ENCODE data around the gene GGNBP2. TPM values are rescaled to one million over a fixed set of nuclear protein-coding genes. Genes with fewer than 3 reads are reported as not detected.
"Not testable (repeated sequence)": the region's sequence is repeated elsewhere in the genome, so short reads cannot be mapped to it uniquely, and the experiment has no call there.

Gene GGNBP2
- total RNA-seq, 1 donor from 2014 or later = 75.3 TPM

DNA sequence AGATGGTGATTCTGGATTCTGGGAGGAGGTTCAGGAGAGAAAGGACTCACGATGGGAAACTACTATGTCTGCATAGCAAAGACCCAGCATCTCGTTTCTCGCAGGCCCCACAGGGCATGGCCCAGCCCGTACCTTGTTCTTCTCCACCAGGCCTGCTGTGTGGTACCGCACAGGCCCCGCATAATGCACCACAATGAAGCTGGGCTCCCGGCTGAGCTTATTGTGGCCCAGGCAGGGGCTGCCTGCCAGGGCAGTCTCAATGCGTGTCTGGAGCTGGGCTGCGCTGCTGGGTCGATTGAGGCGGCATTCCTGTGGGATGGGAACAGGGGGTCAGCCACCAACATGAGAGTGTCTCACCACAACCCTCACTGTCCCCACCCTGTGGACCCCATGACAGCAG lies 37.9 kb upstream of the GGNBP2 start:
- Mint-ChIP-seq H3K4me3 (no peak overlapping the region), H3K9me3 (no peaks in the 10 kb centered on the region), H3K27me3 (no peaks in the 10 kb centered on the region), H3K36me3 (ENCODE audit: low read depth) (peaks cover 64% of the 10 kb centered on the region), H3K27ac (no peak overlapping the region), H3K4me1 (peaks cover 6% of the 10 kb centered on the region)
- no peak for DNase-seq
- intact Hi-C loops (cut with micrococcal nuclease) = no loop called here

DNA sequence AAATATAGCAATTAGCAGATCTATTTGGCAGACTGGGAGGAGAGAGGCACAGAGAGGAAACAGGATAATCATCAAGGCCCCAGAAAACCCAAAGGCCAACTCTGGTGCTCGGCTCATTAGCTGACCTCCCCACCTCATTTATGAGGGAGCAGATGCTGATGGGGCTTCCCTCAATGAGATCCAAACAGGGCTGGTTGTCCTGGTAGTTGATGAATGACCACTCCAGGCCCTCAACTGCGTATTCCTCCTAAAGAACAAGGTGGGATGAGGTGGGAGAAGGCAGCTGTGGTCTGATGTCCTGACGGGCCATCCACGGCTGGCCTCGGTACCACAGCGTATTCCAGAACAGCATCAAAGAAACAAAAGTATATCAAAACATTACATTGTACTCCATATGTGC lies 37.5 kb upstream of the GGNBP2 start:
- DNase-seq = no peak
- Mint-ChIP-seq H3K27ac (no peak overlapping the region), H3K27me3 (no peaks in the 10 kb centered on the region), H3K36me3 (ENCODE audit: low read depth) (peaks cover 62% of the 10 kb centered on the region), H3K4me3 (no peak overlapping the region), H3K4me1 (peaks cover 5% of the 10 kb centered on the region), H3K9me3 (no peaks in the 10 kb centered on the region)
- intact Hi-C loops (cut with micrococcal nuclease) = no loop called here

DNA sequence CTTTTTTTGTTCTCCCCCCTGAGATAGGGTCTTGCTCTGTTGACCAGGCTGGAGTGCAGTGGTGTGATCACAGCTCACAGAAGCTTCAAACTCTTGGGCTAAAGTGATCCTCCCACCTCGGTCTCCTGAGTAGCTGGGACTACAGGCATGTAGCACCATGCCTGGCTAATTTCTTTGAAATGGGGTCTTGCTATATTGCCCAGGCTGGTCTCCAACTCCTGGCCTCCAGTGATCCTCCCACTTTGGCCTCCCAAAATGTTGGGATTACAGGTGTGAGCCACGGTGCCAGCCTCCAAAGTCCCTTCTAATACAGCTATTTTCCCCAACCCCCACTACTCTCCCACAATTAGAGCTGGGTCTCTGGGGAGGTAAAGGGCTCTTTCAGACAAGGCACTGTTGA lies 36.3 kb upstream of the GGNBP2 start:
- H3K4me3 Mint-ChIP-seq; H3K27me3 Mint-ChIP-seq; intact Hi-C loops (cut with micrococcal nuclease); H3K27ac Mint-ChIP-seq; DNase-seq; H3K4me1 Mint-ChIP-seq; H3K9me3 Mint-ChIP-seq: not testable (repeated sequence)
- peaks cover 63% of the 10 kb centered on the region for H3K36me3 Mint-ChIP-seq (ENCODE audit: low read depth)

DNA sequence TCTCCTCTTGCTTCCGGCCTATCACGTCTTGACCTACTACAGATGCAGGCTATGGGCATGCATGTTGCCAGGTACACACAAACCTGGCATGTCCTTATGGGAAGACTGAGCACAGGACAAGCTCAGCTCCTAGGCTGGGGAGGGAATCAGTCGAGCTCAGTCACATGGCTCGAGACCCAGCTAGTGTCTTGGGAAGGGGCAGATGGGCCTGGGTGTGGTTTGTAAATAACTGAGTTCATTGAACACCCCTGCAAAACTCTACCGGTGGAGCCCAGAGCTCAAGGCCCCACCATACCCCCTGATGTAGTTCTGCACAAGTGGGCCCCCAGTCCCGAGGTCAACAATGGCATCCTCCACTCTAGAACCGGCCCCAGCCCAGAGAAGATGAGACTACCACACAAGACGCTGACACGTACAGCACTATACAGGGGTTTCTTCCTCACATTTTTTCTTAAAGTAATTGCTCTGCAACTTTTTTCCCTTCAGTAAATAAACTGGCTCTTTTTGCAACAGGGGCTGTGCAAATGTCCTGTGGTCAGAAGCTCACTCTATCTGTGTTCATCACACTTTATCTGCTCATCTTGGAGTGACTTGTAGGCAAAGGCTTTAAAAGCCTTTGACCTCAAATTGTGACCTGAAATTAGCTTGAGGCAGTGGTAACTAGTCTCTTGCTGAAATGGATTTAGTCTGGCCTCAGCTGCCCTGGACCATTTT lies 35.3 kb upstream of the GGNBP2 start:
- DNase-seq = no peak
- intact Hi-C loops (cut with micrococcal nuclease) = no loop called here
- Mint-ChIP-seq H3K27me3 (no peaks in the 10 kb centered on the region), H3K9me3 (no peaks in the 10 kb centered on the region), H3K4me1 (no peaks in the 10 kb centered on the region), H3K36me3 (ENCODE audit: low read depth) (peaks cover 58% of the 10 kb centered on the region), H3K4me3 (no peak overlapping the region), H3K27ac (peak overlapping the region; percentile 19)

DNA sequence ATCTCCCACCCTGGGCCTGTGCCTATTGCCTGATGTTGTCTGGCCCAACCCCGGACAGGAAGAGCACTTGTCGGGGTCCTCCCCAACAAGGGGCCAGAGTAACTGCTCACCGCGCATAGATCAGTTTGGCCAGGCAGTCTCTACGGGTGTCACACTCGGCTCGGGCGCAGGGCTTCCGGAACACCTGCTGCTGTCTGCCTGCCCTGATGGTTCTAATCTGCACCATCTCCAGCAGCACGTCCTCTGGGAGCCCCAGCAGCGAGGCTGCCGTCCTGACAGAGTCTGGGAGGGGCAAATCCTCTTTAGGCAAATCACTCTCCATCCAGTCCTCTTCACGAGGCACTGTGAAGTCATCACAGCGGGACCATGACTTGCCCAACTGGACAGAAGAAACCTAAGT lies 34.1 kb upstream of the GGNBP2 start:
- no peaks in the 10 kb centered on the region for H3K27me3 Mint-ChIP-seq
- H3K4me3 Mint-ChIP-seq = no peak overlapping the region
- H3K36me3 Mint-ChIP-seq (ENCODE audit: low read depth) = peaks cover 63% of the 10 kb centered on the region
- no peaks in the 10 kb centered on the region for H3K4me1 Mint-ChIP-seq
- no peaks in the 10 kb centered on the region for H3K9me3 Mint-ChIP-seq
- H3K27ac Mint-ChIP-seq = no peak overlapping the region
- DNase-seq = no peak
- intact Hi-C loops (cut with micrococcal nuclease) = no loop called here

DNA sequence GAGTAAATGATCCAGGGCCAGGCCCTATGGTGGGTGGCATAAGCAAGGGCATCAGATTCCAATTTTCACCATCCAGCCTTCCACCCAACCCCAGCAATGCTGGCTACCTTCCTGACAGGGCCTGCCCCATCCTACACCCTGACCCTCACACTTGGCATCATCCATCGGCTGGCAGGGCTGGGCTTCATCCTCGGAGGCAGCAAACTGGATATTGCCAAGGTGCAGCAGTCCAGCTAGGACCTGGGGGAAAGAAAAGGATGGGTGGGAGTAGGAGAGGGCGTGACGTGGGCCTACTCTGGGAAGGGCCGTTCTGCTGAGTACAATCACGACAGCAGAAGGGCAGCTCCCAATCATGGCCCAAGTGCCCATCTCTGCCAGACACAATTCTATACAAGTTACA lies 33.5 kb upstream of the GGNBP2 start:
- Mint-ChIP-seq H3K36me3 (ENCODE audit: low read depth) (peaks cover 62% of the 10 kb centered on the region), H3K27me3 (no peaks in the 10 kb centered on the region), H3K4me3 (no peak overlapping the region), H3K4me1 (no peaks in the 10 kb centered on the region), H3K27ac (peak overlapping the region; percentile 25), H3K9me3 (no peaks in the 10 kb centered on the region)
- no peak for DNase-seq
- intact Hi-C loops (cut with micrococcal nuclease) = no loop called here

DNA sequence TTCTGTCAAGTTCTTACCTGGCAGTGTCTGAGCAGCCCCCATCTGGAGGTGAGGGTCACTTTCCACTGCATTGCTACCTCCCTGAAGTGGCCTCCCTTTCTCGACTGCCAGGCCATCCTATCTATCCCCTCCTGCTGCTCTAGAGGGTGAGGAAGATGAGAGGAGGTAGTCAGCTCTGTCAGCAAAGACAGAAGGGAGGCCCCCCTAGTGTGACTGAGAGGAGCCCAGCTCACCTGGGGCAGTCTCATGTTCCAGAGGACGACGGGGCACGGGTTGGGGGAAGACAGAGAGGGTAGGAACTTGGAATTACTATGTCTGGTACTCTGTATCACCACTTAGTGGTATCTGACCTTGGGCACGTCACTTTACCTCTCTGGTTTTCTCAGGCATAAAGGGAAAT lies 32.1 kb upstream of the GGNBP2 start:
- Mint-ChIP-seq H3K36me3 (ENCODE audit: low read depth) (peaks cover 56% of the 10 kb centered on the region), H3K4me1 (no peaks in the 10 kb centered on the region), H3K27me3 (no peaks in the 10 kb centered on the region), H3K4me3 (no peak overlapping the region), H3K9me3 (no peaks in the 10 kb centered on the region), H3K27ac (no peak overlapping the region)
- DNase-seq = no peak
- intact Hi-C loops (cut with micrococcal nuclease) = no loop called here

DNA sequence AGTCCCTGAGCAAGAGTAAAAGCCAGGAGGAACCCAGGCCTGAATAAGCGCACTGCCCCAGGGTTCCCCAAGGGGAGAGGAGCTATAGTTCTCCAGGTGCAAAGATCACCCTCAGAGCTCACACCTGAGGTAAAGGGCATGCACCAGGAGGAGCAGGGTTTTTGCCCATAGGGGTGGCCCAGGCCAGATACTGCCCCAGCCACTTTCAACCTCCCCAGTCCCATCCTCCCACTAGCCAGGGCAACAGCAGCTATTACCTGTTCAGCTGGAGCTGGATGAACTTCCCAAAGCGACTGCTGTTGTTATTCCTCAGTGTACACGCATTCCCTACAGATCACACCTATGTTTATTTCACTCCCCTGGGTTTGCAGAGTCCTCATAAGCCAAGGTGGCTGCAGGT lies 29.9 kb upstream of the GGNBP2 start:
- DNase-seq = no peak
- peaks cover 52% of the 10 kb centered on the region for H3K36me3 Mint-ChIP-seq (ENCODE audit: low read depth)
- intact Hi-C loops (cut with micrococcal nuclease) = no loop called here
- H3K27me3 Mint-ChIP-seq = no peaks in the 10 kb centered on the region
- H3K27ac Mint-ChIP-seq = no peak overlapping the region
- no peaks in the 10 kb centered on the region for H3K4me1 Mint-ChIP-seq
- H3K9me3 Mint-ChIP-seq = no peaks in the 10 kb centered on the region
- no peak overlapping the region for H3K4me3 Mint-ChIP-seq

DNA sequence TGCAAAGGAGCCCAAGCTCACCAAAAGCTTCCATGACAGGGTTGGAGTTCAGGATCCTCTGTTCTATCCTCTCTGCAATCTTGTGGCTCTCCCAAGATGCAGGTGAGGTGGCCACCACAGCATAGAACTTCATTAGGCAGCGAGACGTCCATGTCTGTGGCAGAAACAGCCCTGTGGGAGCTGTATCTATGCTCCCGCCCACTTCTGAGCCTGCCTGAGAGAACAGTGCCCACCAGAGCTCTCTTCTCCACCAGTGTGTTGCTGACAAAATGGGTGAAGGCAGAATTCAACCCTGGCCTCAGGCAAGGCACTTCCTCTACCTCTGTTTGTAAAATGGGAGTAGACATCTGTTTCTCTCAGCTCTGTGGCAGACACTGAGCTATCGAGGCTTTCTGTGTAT lies 28.9 kb upstream of the GGNBP2 start:
- no peak overlapping the region for H3K27ac Mint-ChIP-seq
- H3K9me3 Mint-ChIP-seq = no peaks in the 10 kb centered on the region
- DNase-seq = no peak
- intact Hi-C loops (cut with micrococcal nuclease) = no loop called here
- H3K36me3 Mint-ChIP-seq (ENCODE audit: low read depth) = peaks cover 53% of the 10 kb centered on the region
- H3K4me3 Mint-ChIP-seq = no peak overlapping the region
- H3K4me1 Mint-ChIP-seq = no peaks in the 10 kb centered on the region
- no peaks in the 10 kb centered on the region for H3K27me3 Mint-ChIP-seq

DNA sequence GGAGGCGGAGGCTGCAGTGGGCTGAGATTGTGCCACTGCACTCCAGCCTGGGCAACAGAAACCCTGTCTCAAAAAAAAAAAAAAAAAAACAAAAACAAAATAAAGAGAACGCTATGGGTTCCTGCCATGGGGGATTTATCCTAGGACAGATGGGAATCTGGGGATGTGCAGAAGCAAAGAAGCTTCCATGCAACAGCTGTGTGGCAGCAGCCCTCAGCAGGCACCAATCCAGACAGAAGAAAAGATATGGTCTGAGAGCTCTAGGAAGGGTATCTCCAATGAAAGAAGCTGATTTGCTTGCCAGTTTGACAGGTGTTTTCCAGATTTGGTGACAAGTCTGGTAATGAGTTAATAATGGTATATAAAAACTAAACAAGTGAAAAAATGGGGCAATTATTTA lies 21.6 kb upstream of the GGNBP2 start:
- peaks cover 61% of the 10 kb centered on the region for H3K36me3 Mint-ChIP-seq (ENCODE audit: low read depth)

DNA sequence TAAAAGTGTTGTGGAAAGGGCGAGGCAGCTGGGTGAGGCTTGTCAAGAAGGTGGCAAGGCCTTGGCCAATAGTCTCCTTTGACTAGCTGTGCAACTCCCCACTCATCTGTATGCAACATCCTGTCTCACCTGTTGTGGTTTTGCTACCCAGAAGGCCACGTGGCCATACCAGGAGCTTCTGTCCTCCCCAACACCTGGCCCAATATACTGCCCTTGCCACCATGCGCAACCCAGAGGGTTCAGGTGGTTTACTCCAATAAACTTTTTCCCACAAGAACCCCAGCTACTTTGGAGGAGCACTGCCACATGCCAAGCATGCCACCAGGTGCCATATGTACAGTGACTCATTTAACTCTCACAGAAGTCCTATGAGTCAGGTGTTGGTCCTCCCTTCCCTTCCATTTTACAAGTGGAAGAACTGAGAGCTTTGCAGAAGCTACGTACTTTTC lies 20.3 kb upstream of the GGNBP2 start:
- intact Hi-C loops (cut with micrococcal nuclease) = no loop called here
- H3K9me3 Mint-ChIP-seq = no peaks in the 10 kb centered on the region
- H3K27me3 Mint-ChIP-seq = no peaks in the 10 kb centered on the region
- H3K36me3 Mint-ChIP-seq (ENCODE audit: low read depth) = peaks cover 58% of the 10 kb centered on the region
- H3K4me1 Mint-ChIP-seq = peaks cover 14% of the 10 kb centered on the region
- no peak for DNase-seq
- no peak overlapping the region for H3K4me3 Mint-ChIP-seq
- peak overlapping the region; percentile 86 for H3K27ac Mint-ChIP-seq

More for the DNA sequence above, 21.6 kb upstream of the GGNBP2 start:
- no peaks in the 10 kb centered on the region for H3K9me3 Mint-ChIP-seq
- H3K27ac Mint-ChIP-seq = no peak overlapping the region
- peaks cover 11% of the 10 kb centered on the region for H3K4me1 Mint-ChIP-seq
- H3K27me3 Mint-ChIP-seq = no peaks in the 10 kb centered on the region
- no peak overlapping the region for H3K4me3 Mint-ChIP-seq
- DNase-seq = no peak
- intact Hi-C loops (cut with micrococcal nuclease) = no loop called here

DNA sequence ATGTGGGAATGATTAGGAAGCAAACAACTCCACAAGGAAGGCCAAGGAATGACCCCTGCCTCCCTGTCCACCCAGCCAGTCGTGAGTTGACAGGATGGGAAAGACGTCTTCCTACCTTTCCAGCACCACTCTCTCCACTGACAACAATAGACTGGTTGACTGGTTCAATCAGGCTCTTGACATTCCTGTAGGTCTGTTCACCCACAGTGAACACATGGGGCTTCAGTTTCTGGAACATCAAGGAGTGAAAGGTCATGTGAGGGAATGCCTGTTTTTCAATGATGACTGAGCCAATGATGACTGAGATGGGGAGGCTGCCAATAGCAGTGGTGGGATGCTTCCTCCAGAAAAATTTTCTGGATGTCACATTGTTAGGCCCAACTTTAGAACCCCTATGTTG lies 19.6 kb upstream of the GGNBP2 start:
- Mint-ChIP-seq H3K27ac (no peak overlapping the region), H3K36me3 (ENCODE audit: low read depth) (peaks cover 56% of the 10 kb centered on the region), H3K4me1 (peaks cover 14% of the 10 kb centered on the region), H3K4me3 (no peak overlapping the region), H3K9me3 (no peaks in the 10 kb centered on the region), H3K27me3 (no peaks in the 10 kb centered on the region)
- intact Hi-C loops (cut with micrococcal nuclease) = no loop called here
- DNase-seq = no peak

DNA sequence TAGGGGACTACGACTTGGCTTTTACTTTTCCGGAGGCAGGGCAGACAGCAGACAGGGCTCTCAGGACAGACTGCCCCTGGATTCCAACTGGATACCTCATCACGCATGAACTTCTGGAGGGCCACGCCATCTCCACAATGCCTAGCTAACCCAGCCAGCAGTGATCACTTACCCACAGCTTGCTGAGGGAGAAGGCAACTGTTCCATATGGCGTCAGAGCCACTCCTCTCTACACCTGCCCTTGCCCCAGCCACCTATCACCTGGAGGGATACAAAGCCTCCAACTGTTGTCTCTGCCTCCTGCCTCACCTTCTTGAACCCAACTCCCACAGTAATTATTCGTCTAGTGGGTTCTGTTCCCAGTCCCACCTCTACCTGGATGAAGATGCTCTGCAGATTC lies 18.8 kb upstream of the GGNBP2 start:
- H3K36me3 Mint-ChIP-seq (ENCODE audit: low read depth) = peaks cover 52% of the 10 kb centered on the region
- intact Hi-C loops (cut with micrococcal nuclease) = no loop called here
- no peaks in the 10 kb centered on the region for H3K27me3 Mint-ChIP-seq
- no peak overlapping the region for H3K4me3 Mint-ChIP-seq
- no peaks in the 10 kb centered on the region for H3K9me3 Mint-ChIP-seq
- no peak for DNase-seq
- peaks cover 14% of the 10 kb centered on the region for H3K4me1 Mint-ChIP-seq
- H3K27ac Mint-ChIP-seq = peak overlapping the region; percentile 51

DNA sequence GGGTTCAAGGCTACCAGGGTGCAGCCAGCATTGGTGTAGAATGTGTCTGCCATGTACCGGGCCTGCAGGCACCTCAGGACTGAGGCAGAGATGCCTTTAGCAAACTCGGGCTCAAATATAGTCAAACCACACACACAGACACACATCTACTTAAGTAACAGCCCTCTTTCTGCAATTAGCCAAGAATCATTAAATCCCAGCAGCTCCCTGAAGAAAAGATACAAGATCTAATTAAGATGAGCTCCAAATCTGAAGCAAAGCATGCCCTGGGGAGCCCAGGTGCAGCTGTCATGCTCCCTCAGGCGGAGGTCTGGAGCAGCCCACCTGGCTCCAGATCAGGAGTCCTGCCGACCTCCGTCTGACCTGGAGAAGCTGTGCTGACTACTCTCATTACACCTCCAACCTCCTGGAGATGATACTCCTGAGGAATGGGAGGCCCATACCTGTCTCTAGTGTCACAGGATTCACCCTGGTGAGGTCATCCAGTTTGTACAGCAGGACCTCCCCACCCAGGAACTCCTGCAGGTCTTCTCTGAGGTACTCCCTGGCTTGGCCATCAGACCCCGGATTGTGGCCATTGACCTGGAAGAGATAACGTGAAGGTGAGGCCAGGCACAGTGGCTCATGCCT lies 17.0 kb upstream of the GGNBP2 start:
- Mint-ChIP-seq H3K27ac (no peak overlapping the region), H3K4me1 (peaks cover 22% of the 10 kb centered on the region), H3K9me3 (no peaks in the 10 kb centered on the region), H3K27me3 (no peaks in the 10 kb centered on the region), H3K36me3 (ENCODE audit: low read depth) (peaks cover 59% of the 10 kb centered on the region), H3K4me3 (no peak overlapping the region)
- intact Hi-C loops (cut with micrococcal nuclease) = no loop called here
- no peak for DNase-seq

DNA sequence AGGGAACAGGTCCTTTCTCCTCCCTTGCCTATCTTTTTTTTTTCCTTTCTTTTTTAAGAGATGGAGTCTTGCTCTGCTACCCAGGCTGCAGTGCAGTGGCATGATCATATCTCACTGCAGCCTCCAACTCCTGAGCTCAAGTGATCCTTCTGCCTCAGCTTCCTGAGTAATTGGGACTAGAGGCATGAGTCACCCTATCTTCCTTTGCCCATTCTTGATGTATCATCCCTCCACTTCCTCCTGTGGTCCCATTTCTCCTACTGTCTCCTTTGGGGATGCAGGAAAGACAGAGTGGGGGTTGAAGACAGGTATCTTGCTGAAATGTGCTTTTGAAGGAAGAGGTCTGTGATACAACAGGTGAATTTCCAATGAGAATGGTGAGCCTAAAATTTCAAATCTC lies 15.6 kb upstream of the GGNBP2 start:
- DNase-seq = no peak
- no peaks in the 10 kb centered on the region for H3K9me3 Mint-ChIP-seq
- intact Hi-C loops (cut with micrococcal nuclease) = no loop called here
- no peaks in the 10 kb centered on the region for H3K27me3 Mint-ChIP-seq
- peaks cover 34% of the 10 kb centered on the region for H3K4me1 Mint-ChIP-seq
- H3K36me3 Mint-ChIP-seq (ENCODE audit: low read depth) = peaks cover 65% of the 10 kb centered on the region
- H3K27ac Mint-ChIP-seq = no peak overlapping the region
- H3K4me3 Mint-ChIP-seq = no peak overlapping the region

All from activated CD4-positive, alpha-beta T cell treated with anti-CD3 and anti-CD28 coated beads, Interleukin-2, amount 10 ng/mL, durations not matched to agents 24 days and 14 days (primary cell).